Limb (tissue), 2 donors: ENCODE results near the gene LMX1B.
"Not testable (repeated sequence)": the region's sequence is repeated elsewhere in the genome, so short reads cannot be mapped to it uniquely, and the experiment has no call there.

Source experiments
- DNase-seq, 2 donors: peaks; one replicate each; pipeline ENCODE4 v3.0.0-alpha.2; 2016; ENCODE audit errors: extremely low spot score in 2 of 2

The LMX1B gene

DNA sequence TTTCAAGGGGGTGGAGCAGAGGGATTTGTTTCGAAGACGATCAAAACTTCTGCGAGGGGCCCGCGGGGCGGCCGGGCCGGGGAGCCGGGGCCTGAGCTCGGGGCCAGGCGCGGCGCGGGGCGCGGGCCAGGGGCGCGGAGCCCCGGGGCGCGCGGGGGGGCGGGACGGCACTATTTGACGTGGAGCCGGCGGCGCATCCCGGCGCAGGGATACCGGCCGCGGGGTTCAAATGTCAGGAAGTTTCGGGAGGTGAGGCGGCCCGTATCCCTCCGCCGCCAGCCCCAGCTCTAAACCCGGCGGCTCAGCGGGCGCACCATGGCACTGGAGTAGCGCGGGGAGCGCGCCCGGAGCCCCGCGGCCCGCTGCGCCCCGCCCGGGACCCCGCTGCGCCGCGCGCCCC lies at the start of gene LMX1B:
TSS of gene LMX1B (plus strand) at position 278 of the 400 bp plus-strand sequence. CDS start 522 bp downstream, outside the sequence.
- peak; percentile 44 to 81 for DNase-seq

DNA sequence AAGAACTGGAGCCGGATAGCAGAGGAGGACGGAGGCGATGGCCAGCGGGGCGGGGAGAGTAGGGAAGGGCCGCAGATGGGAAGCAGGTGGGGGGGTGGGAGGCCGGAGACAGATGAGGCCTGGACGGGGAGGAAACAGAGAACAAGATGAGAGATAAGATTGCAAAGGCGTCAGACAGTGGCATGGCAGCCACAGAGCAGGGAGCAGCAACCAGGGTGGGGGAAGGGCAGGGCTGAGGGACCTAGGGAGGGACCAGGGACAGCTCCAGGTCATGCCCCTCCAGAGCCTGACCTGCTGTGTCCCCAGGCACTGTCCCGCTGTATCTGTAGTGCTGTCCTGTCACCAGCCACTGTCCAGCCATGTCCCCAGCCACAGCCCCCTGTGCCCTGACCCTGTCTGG lies 49.6 kb upstream of the LMX1B start:
- DNase-seq = no peak

DNA sequence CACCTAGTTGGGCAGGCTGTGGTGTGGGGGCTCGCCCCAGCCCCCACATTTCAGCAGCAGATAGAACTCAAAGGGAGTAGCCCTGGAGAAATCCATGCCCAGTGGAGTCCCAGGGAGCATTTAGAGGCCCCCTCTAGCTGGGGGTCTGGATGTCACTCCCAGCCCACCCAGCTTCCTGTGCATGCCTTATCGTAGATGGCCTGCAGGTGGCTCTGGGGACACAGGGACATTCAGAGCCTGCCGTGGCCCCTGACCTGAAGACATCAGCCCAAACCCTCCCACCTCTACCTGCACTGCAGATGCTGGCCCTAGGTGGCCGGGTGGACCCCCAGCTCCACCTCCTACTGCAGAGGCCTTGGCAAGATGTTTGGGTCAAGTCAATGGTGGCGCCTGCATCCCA lies 49.0 kb upstream of the LMX1B start:
- no peak for DNase-seq

DNA sequence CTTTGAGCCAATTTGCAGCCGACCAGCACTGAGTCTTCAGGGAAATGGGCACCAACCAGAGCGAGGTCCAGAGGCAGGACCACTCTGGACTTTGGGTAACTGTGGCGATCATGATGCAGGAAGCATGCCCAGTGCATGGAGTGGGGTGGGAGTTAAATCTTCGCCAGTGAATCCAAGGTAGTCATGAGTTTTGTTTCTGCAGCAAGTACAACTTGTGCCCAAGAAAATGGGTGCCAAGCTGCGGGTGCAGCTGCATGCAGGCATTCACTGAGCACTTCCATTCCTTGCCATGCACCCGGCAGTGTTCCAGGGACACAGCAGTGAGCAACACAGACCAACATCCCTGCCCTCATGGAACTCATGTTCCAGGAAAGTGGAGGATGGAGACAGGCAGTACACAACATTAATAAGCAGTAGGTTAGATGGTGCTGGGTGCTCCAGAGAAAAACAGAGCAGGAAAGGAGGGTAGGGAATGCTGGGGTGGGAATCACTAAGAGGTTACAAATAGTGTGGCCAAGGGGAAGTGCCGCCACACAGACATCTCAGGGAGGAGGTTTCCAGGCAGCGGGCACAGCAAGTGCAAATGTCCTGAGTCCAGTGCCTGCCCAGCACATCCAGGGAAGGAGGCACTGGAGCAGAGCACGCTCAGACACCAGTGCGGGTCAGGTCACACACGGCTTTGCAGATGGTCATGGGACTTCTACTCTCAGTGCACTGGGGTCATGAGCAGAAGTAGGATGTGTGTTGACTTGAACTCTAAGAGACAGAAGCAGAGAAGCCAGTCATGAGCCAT lies 48.2 kb upstream of the LMX1B start:
- DNase-seq = no peak

DNA sequence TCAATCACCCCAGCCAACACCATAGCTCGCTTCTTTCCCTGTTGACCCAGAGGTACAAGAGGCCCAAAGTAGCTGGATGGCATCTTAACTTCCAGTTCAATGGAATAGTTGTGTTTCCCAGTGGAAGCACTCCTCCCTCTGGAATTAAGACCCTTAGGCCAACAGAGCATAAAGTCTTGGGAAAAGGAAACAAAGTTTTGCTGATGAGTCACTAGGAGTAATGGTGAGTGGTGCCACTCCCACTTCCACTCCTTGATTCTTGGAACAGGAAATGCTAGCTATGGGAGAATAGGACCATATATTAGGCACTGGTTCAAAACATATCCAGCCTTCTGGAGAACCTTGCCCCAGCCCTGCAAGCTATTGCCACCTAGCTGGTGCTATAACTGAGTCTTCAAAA lies 44.7 kb upstream of the LMX1B start:
- DNase-seq = no peak

DNA sequence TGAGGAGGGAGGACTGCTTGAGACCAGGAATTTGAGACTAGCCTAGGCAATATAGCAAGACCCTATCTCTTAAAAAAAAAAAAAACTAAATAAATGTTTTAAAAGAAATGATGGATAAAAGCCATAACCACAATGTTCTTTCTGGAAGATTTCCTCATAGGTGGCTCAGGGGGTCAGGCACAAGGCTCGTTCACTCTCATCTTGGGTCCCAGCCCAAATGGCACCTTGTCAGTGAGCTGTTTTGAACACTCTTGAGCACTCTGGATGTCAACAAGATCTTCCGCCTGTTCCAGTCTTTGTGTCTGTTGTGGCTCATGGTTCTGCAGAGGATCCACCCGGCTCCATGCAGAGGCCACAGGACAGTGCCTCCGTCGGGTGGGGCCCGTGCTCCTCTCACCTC lies 35.7 kb upstream of the LMX1B start:
- DNase-seq = no peak

DNA sequence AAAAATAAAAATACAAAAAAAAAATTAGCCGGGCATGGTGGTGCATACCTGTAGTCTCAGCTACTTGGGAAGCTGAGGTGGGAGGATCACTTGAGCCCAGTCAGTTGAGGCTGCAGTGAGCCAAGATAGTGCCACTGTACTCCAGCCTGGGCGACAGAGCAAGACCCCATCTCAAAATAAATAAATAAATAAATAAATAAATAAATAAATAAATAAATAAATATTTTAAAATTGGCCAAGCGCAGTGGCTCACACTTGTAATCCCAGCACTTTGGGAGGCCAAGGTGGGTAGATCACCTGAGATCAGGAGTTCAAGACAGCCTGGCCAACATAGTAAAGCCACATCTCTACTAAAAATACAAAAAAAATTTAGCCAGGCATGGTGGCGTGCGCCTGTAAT lies 33.4 kb upstream of the LMX1B start:
- not testable (repeated sequence) for DNase-seq

DNA sequence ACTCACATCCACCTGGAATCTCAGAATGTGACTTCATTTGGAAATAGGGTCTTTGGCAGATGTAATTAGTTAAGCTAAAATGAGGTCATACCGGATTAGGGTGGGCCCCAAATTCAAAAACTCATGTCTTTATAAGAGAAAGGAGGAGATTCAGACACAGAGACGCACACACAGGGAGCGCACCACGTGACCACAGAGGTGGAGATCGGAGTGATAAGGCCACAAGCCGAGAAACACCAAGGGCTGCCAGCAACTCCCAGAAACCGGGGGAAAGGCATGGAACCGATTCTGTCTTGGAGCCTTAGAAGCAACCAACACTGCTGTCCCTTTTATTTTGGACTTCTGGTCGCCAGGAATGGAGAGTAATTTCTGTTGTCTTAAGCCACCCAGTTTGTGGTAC lies 31.8 kb upstream of the LMX1B start:
- DNase-seq = no peak

DNA sequence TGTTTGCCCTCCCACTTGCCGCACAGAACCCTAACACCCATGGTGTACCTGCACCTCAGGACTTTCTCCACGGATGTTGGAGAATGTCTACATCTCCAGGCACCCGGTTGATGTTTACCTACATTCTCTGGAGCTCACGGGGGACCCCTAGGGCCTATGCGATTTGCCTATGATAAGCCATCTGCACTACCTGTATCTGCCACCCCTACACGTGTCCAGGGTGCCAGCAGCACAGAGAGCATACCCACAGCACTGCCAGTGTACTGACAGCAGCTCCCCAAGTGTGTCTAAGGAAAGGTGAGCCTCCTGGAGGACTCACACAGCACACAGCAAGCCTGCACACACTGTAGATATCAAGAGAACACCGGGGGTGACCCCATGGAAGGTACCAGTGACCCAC lies 31.3 kb upstream of the LMX1B start:
- DNase-seq = no peak

DNA sequence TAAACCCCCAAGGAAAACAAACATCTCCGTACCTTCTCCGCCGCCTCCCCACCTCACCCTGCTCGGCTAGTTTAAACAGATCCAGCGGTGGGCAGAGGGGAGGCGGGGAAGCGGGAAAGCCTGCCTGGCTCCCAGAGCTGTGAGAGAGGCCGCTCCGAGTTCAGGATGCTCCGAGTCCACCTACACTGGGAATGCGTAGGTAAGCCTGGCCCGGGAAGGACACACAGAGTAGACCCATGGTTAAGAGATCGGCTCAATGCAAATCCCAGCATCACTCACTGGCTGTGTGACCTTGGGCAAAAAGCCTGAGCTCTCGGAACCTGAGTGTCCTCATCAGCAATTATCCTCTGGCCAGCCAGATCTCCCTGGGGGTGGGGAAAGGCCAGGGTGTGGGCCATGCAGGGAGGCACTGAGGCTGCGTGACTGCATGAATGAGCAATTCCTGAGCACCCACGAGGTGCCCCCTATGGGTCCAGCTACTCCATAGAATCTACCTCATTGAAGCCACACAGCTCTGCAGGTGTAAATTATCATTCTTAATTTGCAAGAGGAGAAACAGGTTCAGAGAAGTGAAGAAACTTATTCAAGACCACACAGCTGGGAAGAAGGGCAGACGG lies 30.5 kb upstream of the LMX1B start:
- no peak for DNase-seq

DNA sequence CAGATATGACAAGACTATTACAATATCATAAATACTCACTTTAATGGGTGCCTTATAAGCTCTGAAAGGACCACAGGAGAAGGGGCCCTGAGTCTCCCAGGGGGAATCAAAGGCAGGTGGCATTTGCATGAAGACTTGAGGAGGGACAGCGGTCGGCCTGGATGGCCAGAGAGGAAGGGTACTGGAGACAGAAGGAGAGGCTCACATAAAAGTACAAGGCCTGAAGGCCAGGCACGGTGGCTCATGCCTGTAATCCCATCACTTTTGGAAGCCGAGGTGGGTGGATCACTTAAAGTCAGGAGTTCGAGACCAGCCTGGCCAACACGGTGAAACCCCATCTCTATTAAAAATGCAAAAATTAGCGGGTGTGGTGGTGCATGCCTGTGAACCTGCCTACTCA lies 29.1 kb upstream of the LMX1B start:
- DNase-seq = no peak

DNA sequence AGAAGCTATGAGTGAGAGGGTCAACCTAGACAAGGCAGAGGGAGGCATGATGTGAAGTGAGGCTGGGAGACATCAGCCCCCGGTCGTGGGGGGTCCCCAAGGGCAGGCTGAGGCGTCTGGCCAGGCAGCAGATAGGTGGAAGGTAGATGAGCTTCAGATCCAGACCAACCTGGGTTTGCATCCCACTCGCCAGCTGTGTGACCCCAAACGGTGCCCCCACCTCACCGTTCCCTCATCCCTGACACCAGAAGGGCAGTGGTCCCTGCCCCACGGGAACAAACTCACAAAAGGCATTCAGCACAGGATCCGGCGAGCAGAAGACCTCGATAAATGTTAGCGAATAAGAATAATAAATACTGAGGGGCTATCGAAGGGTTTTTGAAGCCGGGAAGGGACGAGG lies 27.5 kb upstream of the LMX1B start:
- no peak for DNase-seq

DNA sequence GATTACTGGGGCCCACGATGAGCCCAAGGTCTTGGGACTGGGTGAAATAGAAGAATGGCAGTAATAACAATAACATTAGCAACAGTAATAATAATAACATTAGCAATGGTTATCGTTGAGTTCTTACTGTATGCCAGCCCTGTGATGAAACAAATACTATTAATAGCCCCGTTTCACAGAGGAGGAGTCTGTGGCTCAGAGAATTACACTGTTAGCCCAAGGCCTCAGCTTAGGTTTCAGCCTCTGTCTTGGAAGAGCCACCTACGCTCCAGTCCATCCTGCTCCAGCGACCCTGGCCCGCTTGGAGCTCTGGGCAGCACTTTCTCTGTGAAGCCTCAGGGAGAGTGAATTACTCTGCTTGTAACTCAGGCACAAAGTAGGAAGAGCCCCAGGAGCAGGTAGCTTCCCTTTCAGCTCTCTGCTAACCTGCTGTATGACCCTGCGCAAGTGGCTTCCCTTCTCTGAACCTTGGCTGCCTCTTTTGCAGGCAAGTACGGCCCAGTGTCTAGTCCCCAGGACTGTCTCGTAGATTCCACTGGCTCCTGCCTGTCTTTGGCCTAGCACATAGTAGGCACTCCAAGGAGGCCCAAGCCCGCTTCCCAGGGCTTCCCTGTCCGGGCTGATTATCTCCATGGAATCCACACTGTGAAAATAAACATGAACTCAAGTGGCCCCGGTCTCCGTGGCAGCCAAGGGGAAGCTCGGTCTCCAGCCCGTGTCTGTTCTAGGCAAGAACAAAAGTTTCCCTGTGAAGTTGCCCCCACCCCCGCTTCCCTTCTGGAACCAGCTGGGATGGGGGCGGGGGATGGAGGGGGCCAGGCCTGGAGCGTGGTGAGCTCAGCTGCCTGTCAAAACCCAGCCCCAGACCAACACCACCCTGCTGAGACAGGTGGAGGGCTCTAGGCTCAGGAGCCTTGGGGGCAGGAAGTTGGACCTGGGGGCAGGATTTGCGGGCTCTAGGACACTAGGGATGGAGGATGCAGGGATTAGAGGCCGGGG lies 26.2 kb upstream of the LMX1B start:
- DNase-seq = peak; percentile 61 to 80

DNA sequence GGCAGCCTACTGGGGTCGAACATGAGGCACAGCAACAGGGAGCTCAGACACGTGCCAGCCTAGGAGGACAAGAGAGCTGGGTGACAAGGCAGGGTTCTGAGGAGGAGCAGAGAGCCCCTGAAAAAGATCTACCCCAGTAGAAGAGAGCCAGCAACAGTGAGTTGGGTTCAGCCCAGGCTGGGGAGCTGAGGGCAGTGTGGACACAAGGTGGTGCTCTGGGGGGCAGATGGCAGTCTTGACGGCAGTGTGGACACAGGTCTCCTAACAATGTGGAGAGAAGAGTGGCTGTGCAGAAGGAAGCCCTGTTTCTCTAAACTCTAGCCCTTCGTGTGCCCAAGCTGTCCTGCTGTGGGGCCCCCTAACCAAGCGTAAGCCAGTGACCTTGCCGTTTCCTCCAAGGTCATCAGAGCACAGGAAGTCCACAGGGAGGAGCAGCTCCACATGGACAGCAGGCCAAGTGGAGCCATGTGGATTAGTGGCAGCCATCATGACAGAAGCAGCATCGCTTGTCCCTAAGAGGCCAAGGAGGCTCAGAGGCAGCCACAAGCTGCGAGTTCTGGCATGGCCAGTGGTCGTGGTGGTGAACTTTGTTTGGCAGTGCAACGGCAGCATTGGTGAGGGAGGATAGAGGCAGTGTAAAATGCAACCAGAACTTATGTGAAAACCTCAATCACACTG lies 25.1 kb upstream of the LMX1B start:
- no peak for DNase-seq

DNA sequence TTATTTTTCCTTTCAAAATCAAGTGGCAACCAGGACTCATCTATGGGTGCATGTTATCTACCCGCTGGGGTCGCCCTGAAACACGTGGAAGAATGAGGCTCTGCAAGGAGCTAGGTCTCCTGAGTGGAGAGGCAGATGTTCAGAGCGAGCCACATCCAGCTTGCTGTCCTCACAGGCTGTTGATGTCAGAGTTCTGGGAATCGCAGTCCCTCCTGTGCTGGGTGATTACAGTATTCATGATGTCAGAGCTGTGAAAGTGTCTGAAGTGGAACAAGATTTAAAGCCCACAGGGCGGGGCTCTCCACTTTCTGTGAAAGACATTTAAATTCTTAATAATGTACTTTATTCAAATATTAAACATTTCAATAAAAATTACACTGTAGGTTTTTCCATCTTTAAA lies 24.4 kb upstream of the LMX1B start:
- DNase-seq = no peak

DNA sequence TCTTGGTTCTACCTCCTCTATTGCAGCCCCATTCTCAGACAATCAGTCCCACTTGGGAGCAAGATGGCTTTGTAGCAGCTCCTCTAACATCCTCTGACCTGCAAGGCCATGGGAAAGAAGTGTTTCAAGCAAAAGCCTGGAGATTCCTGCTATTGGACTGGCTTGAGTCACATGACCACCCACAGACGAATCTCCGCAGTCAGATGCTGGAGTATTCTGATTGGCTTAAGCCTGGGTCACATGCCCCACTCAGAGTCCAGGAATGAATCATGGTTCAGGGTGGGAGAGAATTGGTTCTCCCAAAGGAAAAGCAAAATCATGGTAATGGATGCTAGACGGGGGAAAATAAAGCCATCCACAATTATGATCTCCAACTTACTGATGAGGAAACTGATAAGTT lies 22.6 kb upstream of the LMX1B start:
- no peak for DNase-seq

DNA sequence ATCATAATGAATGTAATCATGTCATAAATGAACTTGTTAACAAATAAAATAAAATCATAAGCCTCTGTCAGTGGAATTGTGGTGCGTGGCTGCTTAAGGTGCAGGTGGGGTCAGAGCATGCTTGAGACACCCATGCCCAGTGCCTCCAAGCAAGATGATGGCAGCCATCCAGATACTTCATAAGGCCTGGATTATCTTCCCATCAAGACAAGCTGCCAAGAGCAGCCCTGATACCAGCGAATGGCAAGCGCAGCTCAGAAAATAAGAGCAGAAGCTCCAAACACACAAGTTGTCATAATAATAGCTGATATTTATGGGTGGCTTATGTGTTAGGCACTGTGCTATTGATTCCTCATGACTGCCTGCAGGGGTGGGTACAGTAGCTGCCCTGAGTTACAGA lies 21.8 kb upstream of the LMX1B start:
- DNase-seq = no peak

DNA sequence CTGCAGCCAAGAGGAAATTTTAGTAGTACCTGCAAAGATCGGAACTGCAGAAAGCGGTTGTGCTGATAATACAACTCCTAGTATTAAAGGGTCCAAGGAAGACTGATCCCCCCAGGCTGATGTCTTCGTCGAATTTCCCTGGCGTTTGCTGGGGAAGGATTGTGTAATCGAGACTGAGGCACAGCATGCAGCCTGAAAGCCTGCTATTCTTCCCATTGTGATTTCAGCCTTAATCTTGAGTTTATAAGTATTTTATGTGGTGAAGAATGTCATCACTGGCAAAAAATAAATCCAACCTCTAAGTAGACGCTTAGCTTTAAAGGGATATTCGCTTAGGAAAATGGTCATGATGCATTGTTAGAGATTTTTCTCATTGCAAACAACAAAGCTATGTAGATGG lies 21.3 kb upstream of the LMX1B start:
- DNase-seq = no peak

DNA sequence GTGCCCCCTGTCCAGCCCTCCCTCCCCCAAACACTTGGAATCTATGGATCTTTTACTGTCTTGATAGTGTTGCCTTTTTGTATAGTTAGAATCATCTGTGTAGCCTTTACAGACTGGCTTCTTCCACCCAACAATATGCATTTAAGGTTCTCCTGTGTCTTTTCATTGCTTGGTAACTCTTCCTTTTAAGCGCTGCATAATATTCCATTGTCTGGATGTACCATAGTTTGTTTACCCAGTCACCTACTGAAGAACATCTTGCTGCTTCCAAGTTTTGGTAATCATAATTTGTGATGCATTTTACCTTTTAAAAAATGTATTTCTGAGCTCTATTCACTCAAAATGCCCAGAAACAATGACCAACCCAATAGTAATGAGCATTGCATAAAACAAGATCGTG lies 17.7 kb upstream of the LMX1B start:
- DNase-seq = no peak

DNA sequence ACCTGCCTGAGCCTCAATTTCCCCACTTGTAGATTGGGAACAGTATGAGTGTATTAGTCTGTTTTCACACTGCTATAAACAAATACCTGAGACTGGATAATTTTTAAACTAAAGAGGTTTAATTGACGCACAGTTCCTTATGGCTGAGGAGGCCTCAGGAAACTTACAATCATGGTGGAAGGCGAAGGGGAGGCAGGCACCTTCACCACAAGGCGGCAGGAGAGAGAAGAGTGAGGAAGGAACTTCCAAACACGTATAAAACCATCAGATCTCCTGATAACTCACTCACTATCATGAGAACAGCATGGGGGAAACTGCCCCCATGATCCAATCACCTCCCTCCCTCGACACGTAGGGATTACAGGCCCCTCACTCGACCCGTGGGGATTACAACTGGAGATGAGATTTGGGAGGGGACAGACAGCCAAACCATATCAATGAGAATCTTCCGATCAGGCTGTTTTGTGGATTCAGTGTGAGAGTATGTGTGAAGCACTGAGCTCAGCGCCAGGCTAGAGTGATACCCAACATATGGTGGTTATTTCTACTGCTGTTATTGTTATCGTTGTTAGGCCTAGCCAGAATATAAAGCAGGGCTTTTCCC lies 14.6 kb upstream of the LMX1B start:
- no peak for DNase-seq
